Common myeloid progenitor, CD34-positive (primary cell): ENCODE data around the gene TBL1X.

Experiments used
- CTCF ChIA-PET: fragments of 350-600 bp; sonication (Branson Sonifier 250); formaldehyde crosslinking; loops from one replicate; lab custom pipeline; 2021; ENCODE audit warnings: antibody characterized with exemption; lab: Charles Lee
- POLR2A ChIA-PET: fragments of 350-600 bp; sonication (Branson Sonifier 250); formaldehyde crosslinking; loops from one replicate; lab custom pipeline; 2021; ENCODE audit warnings: antibody characterized with exemption; lab: Charles Lee
- DNase-seq, 3 donors: peaks; one replicate each; pipeline versions ENCODE4 v3.0.0 to v3.0.0-alpha.2; 2013
- H3K27ac ChIP-seq, 2 experiments: 1 replicate in 1 of 2; 2 replicates in 1 of 2; pipeline ENCODE4 v1.7.0; 2013; ENCODE audit warnings: inconsistent platforms in 2 of 2, low read length in 2 of 2, mild to moderate bottlenecking in 2 of 2, low read depth in 1 of 2, moderate library complexity in 1 of 2; ENCODE audit not compliant: severe bottlenecking in 2 of 2, insufficient read depth in 1 of 2, poor library complexity in 1 of 2
- H3K27me3 ChIP-seq, 5 experiments: replicated peaks in 2 of 5; 1 replicate in 3 of 5; 2 replicates in 2 of 5; pipeline versions ENCODE4 v1.6.1 to v1.7.0; 2013; ENCODE audit warnings: low read length in 4 of 5, mild to moderate bottlenecking in 2 of 5, moderate library complexity in 2 of 5, inconsistent platforms in 1 of 5; ENCODE audit not compliant: insufficient read depth in 5 of 5, control insufficient read depth in 4 of 5
- H3K36me3 ChIP-seq, 4 experiments: 1 replicate in 2 of 4; 2 replicates in 2 of 4; pipeline versions ENCODE4 v1.6.1 to v1.7.0; 2013; ENCODE audit warnings: low read length in 3 of 4, control low read depth in 1 of 4, mild to moderate bottlenecking in 1 of 4; ENCODE audit not compliant: control insufficient read depth in 4 of 4, insufficient read depth in 4 of 4
- H3K4me1 ChIP-seq, 4 experiments: 1 replicate in 3 of 4; 2 replicates in 1 of 4; pipeline versions ENCODE4 v1.6.1 to v1.7.1; 2013; ENCODE audit warnings: low read length in 3 of 4, mild to moderate bottlenecking in 3 of 4, control low read depth in 1 of 4, inconsistent platforms in 1 of 4, moderate library complexity in 1 of 4; ENCODE audit not compliant: control insufficient read depth in 4 of 4, insufficient read depth in 4 of 4; ENCODE audit errors: control extremely low read depth in 1 of 4
- H3K4me3 ChIP-seq, 7 experiments: 1 replicate in 4 of 7; 2 replicates in 3 of 7; pipeline versions ENCODE4 v1.5.1 to v1.7.0; 2013; ENCODE audit warnings: mild to moderate bottlenecking in 7 of 7, low read length in 6 of 7, moderate library complexity in 6 of 7, inconsistent platforms in 2 of 7, low read depth in 2 of 7, control low read depth in 1 of 7; ENCODE audit not compliant: insufficient read depth in 4 of 7, control insufficient read depth in 1 of 7; ENCODE audit errors: extremely low read depth in 1 of 7
- H3K9me3 ChIP-seq, 5 experiments: 1 replicate in 4 of 5; 2 replicates in 1 of 5; pipeline versions ENCODE4 v1.6.1 to v1.7.1; 2013; ENCODE audit warnings: low read length in 4 of 5, mild to moderate bottlenecking in 2 of 5, inconsistent platforms in 1 of 5, low read depth in 1 of 5, moderate library complexity in 1 of 5; ENCODE audit not compliant: control insufficient read depth in 4 of 5, insufficient read depth in 2 of 5; ENCODE audit errors: control extremely low read depth in 1 of 5
- WGBS: methylation state at CpG from one replicate; pipeline ENCODE4 v1.1.5; 2013; ENCODE audit not compliant: insufficient coverage; 5-methylcytosine and 5-hydroxymethylcytosine counted together

Gene TBL1X

GRCh38 chrX:9614016-9614415 is 149.2 kb downstream of the TBL1X start:
- Histone ChIP-seq H3K4me1 (no peaks in the 10 kb centered on the region), H3K27me3 (no peaks in the 10 kb centered on the region), H3K9me3 (no peaks in the 10 kb centered on the region), H3K36me3 (no peaks in the 10 kb centered on the region), H3K27ac (no peak overlapping the region), H3K4me3 (no peak overlapping the region)
- ChIA-PET POLR2A (no interaction called here), CTCF (no interaction called here)
- DNase-seq: no peak
- 100% methylated on average over 1 of the region's 1 CpG for WGBS

GRCh38 chrX:9619133-9619532 is 154.3 kb downstream of the TBL1X start:
- no peaks in the 10 kb centered on the region for H3K36me3 ChIP-seq
- CTCF ChIA-PET: no interaction called here
- POLR2A ChIA-PET: no interaction called here
- WGBS: 96% methylated on average over 4 of the region's 5 CpGs
- H3K27me3 ChIP-seq: no peaks in the 10 kb centered on the region
- DNase-seq: no peak
- H3K4me3 ChIP-seq: no peak overlapping the region
- H3K4me1 ChIP-seq: no peaks in the 10 kb centered on the region
- no peaks in the 10 kb centered on the region for H3K9me3 ChIP-seq
- H3K27ac ChIP-seq: no peak overlapping the region

DNA sequence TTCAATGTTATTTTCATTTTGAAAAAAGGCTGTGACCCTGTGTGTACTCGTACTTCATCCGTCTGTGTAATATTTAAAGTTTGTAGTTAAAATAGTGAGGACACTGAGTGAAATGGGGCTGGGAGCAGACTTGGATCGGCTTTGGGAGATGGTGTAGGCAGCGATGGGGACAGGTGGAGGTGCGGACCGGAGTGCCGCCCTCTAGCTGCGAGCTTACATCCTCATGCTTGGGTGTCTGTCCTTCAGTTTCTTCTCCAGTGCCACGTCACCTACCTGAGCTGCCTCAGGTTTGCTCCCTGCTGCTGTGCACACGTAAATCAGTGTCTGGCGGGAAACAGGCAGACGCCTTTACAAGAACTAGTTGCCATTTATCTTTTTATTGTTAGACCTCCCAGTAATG is 154.7 kb downstream of the TBL1X start:
- 87% methylated on average over 11 of the region's 12 CpGs for WGBS
- H3K4me1 ChIP-seq: no peaks in the 10 kb centered on the region
- DNase-seq: no peak
- no peaks in the 10 kb centered on the region for H3K9me3 ChIP-seq
- H3K36me3 ChIP-seq: no peaks in the 10 kb centered on the region
- no peak overlapping the region for H3K4me3 ChIP-seq
- CTCF ChIA-PET: no interaction called here
- no peak overlapping the region for H3K27ac ChIP-seq
- no peaks in the 10 kb centered on the region for H3K27me3 ChIP-seq
- POLR2A ChIA-PET: no interaction called here

DNA sequence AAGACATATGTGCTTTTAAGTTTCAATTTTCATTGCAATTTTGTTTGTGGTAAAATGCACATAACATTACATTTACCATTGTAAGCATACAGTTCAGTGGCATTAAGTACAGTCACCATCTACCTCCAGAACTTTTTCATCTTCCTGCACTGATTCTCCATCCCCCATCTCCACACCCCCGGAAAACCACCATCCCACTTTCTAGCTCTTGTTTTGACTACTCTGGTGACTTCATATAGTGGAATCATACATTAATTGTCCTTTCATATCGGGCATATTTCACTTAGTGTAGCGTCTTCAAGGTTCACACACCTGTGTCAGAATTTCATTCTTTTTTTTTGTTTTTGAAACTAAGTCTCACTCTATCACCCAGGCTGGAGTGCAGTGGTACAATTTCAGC is 157.3 kb downstream of the TBL1X start:
- 100% methylated on average over 2 of the region's 3 CpGs for WGBS
- CTCF ChIA-PET: no interaction called here
- POLR2A ChIA-PET: no interaction called here

DNA sequence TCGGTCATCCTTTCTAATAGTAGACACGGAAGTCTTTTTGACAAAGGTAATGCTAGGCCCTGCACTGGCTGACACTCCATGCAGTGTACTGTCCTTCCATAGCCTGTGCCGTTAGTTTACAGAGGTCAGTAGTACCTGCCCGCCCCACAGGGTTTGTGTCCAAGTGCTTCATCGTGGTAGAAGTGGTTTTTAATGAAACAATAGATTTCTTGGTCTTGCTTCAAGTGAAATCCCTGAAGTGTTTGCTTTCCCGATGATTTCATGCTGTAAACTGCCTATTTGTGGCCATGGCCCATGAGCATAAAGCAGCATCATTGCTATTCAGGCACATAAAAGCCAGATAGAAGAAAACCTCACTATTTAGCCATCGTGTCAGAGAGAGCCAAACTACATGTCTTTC is 161.5 kb downstream of the TBL1X start:
- H3K27ac ChIP-seq: no peak overlapping the region
- DNase-seq: no peak
- no peaks in the 10 kb centered on the region for H3K4me1 ChIP-seq
- ChIA-PET CTCF (no interaction called here), POLR2A (no interaction called here)
- no peaks in the 10 kb centered on the region for H3K36me3 ChIP-seq
- 95% methylated on average over 7 of the region's 7 CpGs for WGBS
- H3K4me3 ChIP-seq: no peak overlapping the region
- H3K9me3 ChIP-seq: no peaks in the 10 kb centered on the region
- H3K27me3 ChIP-seq: no peaks in the 10 kb centered on the region

More for the DNA sequence above, 157.3 kb downstream of the TBL1X start:
- Histone ChIP-seq H3K4me3 (no peak overlapping the region), H3K9me3 (no peaks in the 10 kb centered on the region), H3K4me1 (no peaks in the 10 kb centered on the region), H3K36me3 (no peaks in the 10 kb centered on the region), H3K27ac (no peak overlapping the region), H3K27me3 (no peaks in the 10 kb centered on the region)
- no peak for DNase-seq

GRCh38 chrX:9627922-9628321 is 163.1 kb downstream of the TBL1X start:
- H3K36me3 ChIP-seq: no peaks in the 10 kb centered on the region
- CTCF ChIA-PET: no interaction called here
- H3K4me1 ChIP-seq: no peaks in the 10 kb centered on the region
- no peak overlapping the region for H3K4me3 ChIP-seq
- 43% methylated on average over 1 of the region's 1 CpG for WGBS
- no peak for DNase-seq
- no peaks in the 10 kb centered on the region for H3K27me3 ChIP-seq
- POLR2A ChIA-PET: interaction anchor here (0.6 kb wide), 1 partner anchor 142 kb away, joined by 3 read pairs; no protein-coding TSS in a partner anchor
- H3K9me3 ChIP-seq: no peaks in the 10 kb centered on the region
- no peak overlapping the region for H3K27ac ChIP-seq

- no peak overlapping the region for H3K4me3 ChIP-seq
- H3K9me3 ChIP-seq: no peaks in the 10 kb centered on the region
- H3K27ac ChIP-seq: no peak overlapping the region
- ChIA-PET CTCF (no interaction called here), POLR2A (no interaction called here)
- DNase-seq: no peak
- no peaks in the 10 kb centered on the region for H3K4me1 ChIP-seq
- 85% methylated on average over 5 of the region's 6 CpGs for WGBS
- H3K36me3 ChIP-seq: no peaks in the 10 kb centered on the region
- no peaks in the 10 kb centered on the region for H3K27me3 ChIP-seq
Measured at GRCh38 chrX:9628779-9629493, 164.1 kb downstream of the TBL1X start.
